Stimulated activated CD8-positive, alpha-beta memory T cell treated with anti-CD3 and anti-CD28 coated beads, Interleukin-7, amount 100 ng/mL, for 24 hours (primary cell): ENCODE measurements around the gene HNRNPUL1.
"Not testable (repeated sequence)": the region's sequence is repeated elsewhere in the genome, so short reads cannot be mapped to it uniquely, and the experiment has no call there.

Experiments used
- DNase-seq: peaks from one replicate; pipeline ENCODE4 v3.0.0-alpha.2; 2020; ENCODE audit warnings: low read depth

HNRNPUL1 gene

DNA sequence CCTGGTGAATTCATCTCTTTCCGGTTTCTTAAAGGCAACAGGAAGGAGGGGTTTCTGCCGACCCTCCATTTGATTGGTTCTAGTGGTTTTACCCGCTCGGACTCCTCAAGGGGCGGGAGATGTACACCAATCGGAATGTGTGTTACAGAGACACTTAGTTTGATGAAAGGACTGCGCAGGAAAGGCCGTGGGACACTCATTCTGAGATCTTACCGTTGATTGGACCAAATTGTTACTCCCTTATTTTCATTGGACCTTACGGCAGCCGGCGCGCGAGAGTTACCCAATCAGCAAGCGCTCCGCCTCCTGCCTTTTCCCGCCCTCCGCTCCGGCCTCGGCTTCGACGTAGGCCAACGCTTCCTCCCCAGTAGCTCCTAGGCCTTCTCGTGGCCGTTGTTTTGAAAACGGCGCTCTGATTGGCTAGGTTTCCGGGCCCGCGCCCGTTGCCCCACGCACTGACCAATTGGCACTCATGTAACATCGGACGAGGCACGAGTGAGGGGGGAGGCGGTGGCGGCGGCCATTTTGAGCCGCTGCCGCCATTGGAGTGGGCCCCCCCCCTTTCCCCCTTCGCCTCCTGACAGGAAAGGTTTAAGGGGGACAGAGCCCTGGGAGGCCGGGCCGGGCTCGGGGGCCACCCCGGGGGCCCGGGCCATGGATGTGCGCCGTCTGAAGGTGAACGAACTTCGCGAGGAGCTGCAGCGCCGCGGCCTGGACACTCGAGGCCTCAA, at the start of gene HNRNPUL1:
Gene HNRNPUL1, plus strand, starts transcription at position 523 of the 731 bp plus-strand sequence. Its CDS starts 132 bp downstream, at position 655.
- DNase-seq: peak; percentile 98

DNA sequence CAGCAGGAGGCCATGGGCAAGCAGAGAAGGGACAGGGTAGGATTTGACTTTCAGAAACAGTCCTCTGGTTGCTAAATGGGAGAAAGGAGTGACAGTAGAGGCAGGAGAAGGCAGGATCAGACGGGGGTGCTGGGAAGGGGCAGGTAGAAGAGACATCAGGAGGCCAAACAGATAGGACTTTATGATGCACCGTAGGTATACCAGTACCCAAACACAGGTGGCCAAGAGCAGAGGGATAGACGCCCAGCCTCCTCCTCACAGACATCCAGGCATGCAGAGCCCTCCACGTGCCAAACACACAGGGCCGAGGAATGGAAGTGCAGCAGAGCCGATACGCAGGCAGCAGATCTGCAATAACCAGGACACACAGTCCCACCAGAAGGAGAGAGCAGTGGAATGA, 46.4 kb upstream of the HNRNPUL1 start:
- DNase-seq: no peak

DNA sequence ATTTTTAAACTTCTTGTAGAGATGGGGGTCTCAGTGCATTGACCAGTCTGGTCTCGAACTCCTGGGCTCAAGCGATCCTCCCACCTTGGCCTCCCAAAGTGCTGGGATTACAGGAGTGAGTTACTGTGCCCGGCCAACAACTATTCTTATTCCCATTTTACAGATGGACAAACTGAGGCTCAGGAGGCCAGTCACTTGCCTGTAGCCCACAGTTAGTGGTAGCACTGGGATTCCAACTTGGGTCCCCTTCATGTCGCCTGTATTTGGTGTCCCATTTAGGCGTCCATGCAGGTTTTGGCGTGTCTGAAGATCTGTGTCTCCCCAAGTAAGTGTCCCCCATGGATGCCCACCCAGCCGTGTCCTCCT, 45.9 kb upstream of the HNRNPUL1 start:
- no peak for DNase-seq

DNA sequence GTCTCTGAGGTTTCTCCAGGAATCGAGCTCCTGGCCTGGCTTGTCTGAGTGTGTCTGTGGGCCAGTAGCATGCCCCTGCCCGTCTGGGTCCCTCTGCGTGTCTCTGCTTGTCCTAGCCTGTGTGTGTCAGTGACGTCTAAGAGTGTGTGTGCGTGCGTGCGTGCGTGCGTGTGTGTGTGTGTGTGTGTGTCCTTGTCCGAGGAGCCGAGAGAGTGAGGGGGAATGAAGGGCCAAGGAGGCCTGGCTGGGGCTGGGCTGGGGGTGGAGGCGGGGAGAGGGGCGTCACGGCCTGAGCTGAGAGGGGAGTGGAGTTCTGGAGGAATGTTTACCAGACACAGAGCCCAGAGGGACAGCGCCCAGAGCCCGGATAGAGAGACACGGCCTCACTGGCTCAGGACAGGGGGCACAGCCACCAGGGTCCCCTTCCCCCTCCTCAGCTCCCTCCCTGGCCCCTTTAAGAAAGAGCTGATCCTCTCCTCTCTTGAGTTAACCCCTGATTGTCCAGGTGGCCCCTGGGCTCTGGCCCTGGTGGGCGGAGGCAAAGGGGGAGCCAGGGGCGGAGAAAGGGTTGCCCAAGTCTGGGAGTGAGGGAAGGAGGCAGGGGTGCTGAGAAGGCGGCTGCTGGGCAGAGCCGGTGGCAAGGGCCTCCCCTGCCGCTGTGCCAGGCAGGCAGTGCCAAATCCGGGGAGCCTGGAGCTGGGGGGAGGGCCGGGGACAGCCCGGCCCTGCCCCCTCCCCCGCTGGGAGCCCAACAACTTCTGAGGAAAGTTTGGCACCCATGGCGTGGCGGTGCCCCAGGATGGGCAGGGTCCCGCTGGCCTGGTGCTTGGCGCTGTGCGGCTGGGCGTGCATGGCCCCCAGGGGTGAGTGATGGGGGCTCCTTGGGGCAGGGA, 45.3 kb upstream of the HNRNPUL1 start, which contains the start of gene AXL:
Gene AXL, plus strand, starts transcription at position 609 of the 893 bp plus-strand sequence. Its CDS starts 170 bp downstream, at position 779.
- DNase-seq: no peak

DNA sequence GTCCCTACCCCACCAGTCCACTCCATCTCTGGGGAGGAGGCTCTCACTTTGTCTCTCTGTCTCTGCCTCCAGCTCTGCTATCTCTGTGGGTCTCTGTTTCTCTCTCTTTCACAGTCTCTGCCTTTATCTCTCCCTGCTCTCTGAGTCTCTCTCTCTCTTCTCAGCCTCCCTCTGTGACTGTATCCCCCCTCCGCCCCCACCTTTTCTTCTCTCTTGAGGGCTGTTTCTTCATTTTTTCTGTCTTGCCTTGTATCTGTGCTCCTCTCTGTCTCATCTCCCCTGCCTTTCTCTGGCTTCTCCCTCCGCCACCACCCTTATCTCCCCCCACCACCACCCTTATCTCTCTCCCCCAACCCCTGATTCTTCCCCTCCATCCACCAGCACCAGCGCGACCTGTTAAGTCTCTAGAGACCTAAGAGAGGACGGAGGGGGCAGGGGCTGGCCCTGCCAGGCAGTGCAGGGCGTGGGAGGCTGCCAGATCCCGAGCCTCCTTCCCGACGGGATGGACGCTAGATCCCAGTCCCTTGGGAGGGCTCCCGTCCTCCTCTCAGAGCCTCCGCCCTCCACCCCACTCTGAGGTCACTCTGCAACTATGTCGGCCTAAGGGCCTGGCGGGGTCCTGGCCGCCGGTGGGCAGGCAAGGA, 44.1 kb upstream of the HNRNPUL1 start:
- DNase-seq: no peak

DNA sequence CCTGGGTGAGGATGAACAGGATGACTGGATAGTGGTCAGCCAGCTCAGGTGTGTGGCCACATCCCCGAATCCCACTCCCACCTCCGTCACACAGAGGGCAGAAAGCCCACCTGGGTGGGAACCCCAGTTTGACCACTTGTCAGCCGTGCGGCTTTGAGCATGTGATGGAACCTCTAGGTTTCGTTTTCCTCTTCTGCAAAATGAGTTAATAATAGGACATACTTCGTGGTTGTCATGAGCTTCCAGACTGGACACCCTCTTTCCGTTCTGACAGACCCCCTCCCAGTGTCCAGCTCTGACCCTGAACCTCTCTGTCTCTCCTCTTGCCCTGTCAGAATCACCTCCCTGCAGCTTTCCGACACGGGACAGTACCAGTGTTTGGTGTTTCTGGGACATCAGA, 43.4 kb upstream of the HNRNPUL1 start:
- no peak for DNase-seq

DNA sequence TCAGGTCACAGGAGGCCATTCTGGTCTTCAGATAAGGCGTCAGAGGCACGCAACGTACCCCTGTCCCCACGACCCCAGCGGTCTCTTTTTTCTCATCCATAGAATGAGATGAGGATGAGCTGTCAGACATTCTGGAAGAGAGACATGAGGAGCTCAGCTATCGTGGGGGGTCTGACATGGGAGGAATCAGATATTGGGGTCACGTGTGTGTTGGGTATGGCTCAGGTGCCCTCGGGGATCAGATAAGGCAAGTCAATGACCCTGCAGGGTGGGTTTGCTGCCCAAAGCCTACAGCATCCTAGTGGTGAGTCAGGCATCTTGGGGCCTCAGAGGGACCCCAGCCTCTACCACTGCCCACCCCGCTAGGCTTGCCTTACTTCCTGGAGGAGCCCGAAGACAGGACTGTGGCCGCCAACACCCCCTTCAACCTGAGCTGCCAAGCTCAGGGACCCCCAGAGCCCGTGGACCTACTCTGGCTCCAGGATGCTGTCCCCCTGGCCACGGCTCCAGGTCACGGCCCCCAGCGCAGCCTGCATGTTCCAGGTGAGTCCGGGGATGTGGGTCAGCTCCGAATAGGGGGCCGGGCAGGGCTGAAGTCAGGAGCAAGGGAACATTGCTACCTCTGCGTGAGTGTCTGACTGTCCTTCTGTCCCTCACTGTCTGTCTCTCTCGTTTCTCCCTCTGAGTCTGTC, 42.5 kb upstream of the HNRNPUL1 start:
- no peak for DNase-seq

DNA sequence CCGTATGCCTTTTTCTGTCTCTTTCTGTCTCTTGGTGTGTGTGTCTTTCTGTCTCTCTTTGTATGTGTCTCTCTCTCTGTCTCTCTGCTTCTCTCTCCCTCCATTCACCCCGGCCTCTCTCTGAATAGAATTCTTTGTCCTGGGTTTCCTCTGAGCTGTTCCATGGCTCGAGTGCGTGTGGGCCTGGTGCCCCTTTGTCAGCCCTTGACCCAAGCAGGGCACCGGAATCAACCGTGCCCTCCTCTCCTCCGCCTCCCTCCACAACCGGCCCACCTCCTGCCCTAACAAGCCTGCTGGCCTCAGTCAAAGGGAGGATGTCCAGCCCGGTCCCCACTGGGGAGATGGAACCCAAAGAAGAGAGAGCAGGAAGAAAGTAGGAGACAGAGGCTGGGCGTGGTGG, 41.9 kb upstream of the HNRNPUL1 start:
- DNase-seq: no peak

DNA sequence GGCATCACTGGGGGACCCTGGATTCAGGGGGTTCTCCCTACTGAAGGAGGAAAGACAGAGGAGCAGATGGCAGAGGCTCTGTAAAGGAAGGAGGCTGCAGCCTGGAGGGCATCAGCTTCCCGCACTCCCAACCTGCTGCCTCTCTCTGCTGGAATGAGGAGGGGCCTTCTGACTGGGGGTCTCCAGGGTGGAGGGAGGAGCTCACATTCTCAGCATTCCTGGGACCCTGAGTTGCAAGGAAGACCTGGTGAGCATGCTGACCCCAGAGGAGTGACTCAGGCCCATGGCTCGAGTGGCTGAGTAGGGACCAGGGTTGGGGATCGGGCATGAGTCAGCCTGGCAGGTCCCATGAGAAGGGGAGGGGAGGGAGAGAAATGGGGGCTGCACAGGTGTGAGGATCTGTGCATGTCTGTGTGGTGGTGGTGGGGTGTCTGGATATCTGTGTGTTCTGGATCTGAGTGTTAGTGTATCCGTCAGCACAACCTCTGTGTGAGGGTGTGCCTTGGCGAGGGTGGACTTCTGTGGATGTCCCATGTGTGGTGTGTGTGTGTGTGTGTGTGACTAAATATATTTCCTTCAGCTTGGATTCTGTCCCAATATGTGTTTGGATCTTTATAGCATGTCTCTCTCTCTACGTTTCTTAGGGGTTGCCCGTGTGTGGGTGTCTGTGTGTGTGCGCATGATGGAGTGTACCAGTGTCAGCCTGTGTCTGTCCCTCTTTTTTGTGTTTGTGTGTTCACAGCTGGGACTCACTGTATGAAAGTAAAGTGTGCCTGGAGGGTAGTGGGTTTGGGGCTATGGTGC, 40.5 kb upstream of the HNRNPUL1 start:
- no peak for DNase-seq

DNA sequence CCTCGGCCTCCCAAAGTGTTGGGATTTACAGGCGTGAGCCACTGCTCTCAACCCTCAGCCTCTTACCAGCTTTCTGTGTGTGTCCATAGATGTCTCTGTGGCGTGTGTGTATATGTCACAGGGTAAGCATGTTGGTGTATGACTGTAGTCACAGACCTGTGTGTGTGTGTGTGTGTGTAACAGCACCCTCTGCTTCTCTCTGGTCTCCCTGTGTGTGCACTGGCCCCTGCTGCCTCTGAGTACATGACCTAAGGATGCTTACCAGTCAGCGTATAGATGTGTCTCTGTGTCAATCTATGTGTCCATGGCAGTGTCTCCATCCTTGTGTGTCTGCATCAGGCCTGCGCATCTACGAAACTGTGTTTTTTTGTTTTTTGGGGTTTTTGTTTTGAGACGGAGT, 39.5 kb upstream of the HNRNPUL1 start:
- no peak for DNase-seq

DNA sequence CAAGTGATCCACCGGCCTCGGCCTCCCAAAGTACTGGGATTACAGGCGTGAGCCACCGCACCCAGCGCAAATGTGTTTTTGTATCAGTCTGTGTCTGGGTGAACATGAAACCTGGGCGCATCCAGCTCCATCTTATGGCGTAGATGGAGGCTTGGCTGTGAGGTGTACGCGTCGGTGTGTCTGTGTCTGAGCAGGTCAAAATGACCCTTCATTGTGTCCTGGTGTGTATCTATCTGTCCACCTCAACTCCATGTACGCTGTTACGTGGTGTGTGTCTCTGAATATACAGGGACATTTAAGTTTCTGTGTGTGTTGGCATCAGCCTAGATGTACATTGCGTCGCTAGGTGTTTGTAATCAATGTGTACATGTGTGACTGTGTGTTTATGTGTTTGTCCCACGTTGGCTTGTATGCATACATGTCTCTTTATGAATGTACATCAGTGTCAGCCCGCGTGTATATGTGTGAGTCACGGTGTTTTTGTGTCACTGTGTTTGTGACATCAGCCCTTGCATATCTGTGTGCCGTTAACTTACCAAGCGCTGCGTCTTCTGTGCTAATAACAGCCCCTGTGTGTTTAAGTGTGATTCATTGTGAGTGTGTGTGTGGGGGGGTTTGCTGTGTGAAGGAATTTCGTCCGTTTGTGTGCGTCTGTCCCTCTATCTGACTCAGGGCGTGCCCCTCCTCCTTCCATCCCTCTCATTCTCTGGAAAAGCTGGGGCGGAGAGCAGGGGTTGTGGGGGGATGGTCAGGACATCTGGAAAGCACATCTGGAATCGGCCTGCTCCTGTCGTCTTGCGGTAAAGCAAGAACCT, 38.7 kb upstream of the HNRNPUL1 start:
- no peak for DNase-seq

DNA sequence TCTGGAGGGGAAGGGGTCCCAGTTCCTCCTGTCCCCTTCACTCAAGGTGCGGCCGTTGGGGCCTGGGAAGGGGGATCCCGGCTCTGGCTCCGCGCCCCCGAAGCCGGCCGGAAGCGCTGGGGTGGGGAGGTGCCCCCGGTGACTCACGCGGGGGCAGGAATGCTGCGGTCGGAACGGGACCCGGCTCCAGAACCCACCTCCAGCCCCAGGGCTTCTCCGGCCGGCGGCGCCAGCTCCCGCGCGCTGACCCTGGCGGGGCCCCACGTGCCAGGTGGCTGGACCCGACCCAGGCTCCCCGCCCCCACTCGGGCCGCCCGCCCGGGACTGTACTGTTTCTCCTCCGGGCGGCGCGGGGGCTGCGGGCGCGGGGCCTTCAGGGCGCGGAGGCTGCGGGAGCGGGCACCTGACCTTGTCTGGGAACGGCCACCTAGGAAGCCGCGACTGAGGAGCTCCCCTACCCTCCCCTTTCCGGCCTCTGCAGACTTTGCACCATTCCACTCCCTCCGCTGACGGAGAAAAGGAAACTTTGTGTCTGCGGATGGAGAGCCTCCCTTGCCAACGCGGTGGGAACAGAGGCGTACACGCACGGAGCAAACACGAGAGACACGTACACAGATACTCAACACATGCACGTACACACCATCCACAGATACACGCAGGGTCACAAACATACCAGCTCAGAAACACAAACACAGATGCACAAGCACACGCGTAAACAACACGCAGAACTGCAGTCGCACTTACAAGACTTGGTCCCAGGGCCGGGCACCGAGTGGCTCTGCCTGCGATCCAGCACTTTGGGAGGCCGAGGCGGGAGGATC, 37.9 kb upstream of the HNRNPUL1 start:
- DNase-seq: no peak

DNA sequence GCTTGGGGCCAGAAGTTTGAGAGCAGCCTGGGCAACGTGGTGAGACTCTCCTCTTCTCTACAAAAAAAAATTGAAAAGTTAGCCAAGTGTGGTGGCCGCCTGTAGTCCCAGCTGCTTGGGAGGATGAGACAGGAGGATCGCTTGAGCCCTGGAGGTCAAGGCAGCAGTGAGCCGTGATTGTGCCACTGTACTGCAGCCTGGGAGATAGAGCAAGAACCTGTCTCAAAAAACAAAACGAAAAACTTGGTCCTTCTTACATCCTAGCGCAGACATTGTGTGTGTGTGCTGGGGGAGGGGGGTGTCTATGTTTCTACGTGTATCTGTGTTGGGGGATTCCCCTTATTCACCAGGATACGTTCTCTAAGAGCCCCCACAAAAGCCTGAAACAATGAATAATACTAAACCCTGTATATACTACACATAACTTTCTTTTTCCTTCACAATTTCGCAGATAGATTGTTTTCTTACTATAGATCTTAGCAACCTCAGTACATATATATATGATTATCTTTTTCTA, 37.2 kb upstream of the HNRNPUL1 start:
- no peak for DNase-seq

DNA sequence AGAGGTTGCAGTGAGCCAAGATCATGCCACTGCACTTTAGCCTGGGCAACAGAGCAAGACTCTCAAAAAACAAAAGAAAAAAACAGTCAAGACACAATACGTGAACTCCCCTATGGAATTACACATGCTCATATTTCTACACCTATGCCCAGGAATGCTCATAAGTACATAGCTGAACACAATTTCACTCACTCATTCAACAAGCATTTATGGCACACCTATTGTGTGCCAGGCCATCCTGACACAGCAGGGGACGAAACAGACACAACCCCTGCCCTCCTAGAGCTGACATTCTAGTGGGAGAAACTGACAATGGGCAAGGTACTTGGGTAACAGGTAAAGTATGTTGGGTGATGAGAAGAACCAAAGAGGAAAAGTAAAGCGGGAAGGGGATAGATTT, 35.7 kb upstream of the HNRNPUL1 start:
- no peak for DNase-seq

DNA sequence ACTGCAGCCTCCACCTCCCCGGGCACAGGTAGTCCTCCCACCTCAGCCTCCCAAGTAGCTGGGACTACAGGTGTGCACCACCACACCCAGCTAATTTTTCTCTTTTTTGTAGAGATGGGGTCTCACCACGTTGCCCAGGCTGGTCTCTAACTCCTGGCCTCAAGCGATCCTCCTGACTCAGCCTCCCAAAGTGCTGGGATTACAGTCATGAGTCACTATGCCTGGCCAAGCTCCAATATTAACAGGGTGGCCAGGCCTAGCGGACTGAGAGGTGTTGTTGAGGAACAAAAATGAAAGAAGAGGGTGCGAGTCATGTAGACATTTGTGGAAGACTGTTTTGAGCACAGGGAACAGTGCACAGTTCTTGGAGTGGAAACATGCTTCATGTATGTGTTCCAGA, 34.8 kb upstream of the HNRNPUL1 start:
- not testable (repeated sequence) for DNase-seq

DNA sequence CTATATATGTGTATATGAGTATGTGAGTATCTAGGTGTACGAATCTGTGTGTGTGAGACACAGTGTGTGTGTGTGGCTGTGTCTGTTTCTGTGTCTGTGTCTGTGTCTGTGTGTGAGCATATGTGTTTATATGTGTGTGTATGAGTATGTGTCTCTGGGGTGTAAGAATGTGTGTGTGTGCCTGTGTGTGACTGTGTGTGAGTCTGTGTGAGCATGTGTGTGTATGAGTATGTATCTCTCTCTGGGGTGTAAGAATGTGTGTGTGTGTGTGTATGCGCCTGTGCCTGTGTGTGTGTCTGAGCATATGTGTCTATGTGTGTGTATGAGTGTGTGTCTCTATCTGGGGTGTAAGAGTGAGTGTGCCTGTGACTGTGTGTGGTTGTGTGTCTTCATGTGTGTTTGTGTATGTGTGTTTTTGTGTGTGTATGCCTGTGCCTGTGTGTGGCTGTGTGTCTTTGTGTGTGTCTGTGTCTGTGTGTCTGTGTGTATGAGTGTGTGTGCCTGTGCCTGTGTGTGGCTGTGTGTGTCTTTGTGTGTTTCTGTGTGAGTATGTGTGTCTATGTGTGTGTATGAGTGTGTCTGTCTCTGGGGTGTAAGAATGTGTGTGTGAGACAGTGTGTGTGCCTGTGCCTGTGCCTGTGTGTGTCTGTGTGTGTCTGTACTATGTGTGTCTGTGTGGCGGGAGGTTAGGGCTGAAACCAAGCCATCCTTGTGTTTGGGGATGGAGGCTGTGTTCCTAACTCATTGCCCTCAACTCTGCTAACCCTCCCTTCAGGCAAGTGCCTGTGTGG, 33.9 kb upstream of the HNRNPUL1 start:
- DNase-seq: no peak

DNA sequence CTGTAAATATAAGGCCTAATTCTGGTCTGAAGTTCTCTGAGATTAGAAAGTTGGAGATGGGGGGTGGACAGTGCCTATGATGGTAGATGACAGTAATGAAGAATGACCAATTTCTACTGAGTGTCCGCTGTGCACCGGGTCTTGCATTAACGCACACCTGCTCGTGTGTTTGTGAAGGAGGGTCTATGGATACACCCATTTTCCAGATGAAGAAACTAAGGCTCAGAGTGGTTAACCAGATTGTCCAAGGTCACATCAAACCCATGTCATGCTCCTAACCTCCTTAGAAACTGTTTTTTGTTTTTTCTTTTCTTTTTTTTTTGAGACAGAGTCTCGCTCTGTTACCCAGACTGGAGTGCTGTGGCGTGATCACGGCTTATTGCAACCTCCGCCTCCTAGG, 31.5 kb upstream of the HNRNPUL1 start:
- no peak for DNase-seq

DNA sequence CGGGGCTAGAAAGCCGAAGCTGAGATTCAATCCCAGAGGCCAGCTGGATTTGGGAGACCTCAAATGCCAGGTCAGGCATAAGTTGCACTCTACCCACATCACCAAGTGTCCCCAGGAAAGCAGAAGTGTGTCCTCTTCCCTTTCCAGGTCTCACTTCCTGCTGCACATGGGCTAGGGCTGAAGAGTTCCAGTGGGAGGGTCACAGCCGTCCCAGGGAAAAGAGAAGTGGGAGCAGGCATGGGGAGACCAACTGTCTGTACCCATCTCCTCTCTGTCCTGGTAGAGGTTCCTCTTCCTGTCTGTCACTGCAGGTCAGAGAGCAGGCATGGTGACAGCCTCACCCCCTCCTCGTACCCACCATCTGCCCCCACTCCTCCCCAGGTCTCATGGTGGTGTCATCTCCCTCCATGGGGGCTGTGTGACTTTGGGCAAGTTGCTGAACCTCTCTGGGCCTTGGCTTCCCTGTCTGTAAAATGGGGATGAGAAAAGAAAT, 30.4 kb upstream of the HNRNPUL1 start:
- no peak for DNase-seq
